Measurements from ENCODE around the gene TAF11L13. TPM values are rescaled to one million over a fixed set of nuclear protein-coding genes. Genes with fewer than 3 reads are reported as not detected.

The TAF11L13 gene
- total and polyA plus RNA-seq, 10 of the 15 experiments (the other 5 are each of a cell fraction or from before 2014, with no cell fraction given) = not detected

DNA sequence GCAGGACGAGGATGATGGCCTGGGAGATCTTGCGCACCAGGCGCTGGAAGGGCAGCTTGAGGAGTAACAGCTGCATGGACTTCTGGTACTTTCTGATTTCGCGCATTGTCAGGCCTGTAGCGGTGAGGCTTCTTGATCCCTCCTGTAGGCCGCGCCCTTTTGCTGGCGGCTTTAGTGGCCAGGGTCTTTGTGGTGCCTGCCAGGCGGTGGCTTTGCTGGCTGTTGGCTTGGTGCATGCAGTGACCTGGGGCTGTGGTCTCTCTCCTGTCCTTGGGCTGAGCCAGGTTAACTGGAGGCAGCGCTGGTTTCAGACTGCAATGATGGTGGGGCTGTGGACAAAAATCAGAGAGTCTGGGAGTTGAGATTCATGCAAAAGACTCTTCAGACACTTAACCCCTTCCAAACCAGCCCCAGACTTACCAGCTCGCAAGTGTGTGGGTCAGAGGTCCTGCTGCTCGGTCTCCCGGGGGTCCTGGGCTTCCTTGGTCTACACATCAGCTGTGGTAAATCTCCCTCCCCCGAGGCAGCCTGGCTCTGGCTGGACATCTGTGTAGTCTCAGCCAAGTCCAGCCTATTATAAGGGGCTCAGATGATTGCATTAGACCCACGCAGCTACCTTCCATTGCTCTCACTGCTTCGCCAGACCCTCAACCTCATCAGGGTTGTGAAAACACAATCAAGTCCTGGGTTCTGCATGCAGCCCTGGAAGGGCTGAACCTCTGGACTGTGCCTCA is 16.8 kb upstream of the TAF11L13 start:
- no peaks in the 10 kb centered on the region for H3K27me3 ChIP-seq (replicated peaks in 1 of 2; ENCODE audit: control insufficient read depth in 2 of 2, insufficient read depth in 2 of 2, low read length in 1 of 2)
- BruUV-seq (replicated peaks) = no TSS peak
- H4K20me1 ChIP-seq (ENCODE audit: control insufficient read depth, insufficient read depth) = no peaks in the 10 kb centered on the region
- no peaks in the 10 kb centered on the region for H3K9me3 ChIP-seq (replicated peaks; ENCODE audit: control insufficient read depth, insufficient read depth, low read length)
- no peak overlapping the region for H2AFZ ChIP-seq (ENCODE audit: control insufficient read depth, low read depth, low read length)
- no peaks in the 10 kb centered on the region for H3K4me1 ChIP-seq (ENCODE audit: control insufficient read depth, insufficient read depth, low read length)
- POLR2A ChIA-PET = no interaction called here
- SMC1A ChIA-PET (ENCODE audit: uncharacterized antibody, unreplicated experiment) = no interaction called here
- in situ Hi-C loops (cut with MboI) (no loop called here), intact Hi-C loops (cut with micrococcal nuclease; ENCODE audit: unreplicated experiment) (no loop called here)
- RAD21 ChIA-PET (ENCODE audit: unreplicated experiment) = no interaction called here
- no peaks in the 10 kb centered on the region for H3K36me3 ChIP-seq (ENCODE audit: control insufficient read depth in 2 of 2, insufficient read depth in 2 of 2, low read length in 1 of 2)
- ATAC-seq (no peak), FAIRE-seq (no peak), DNase-seq (ENCODE audit: low read depth, low spot score) (no peak)
- no peaks in the 10 kb centered on the region for H3K79me2 ChIP-seq (ENCODE audit: control insufficient read depth, insufficient read depth, low read length)
- H3K4me2 ChIP-seq (ENCODE audit: control insufficient read depth, insufficient read depth) = no peak overlapping the region
- no peak overlapping the region for H3K4me3 ChIP-seq
- CTCF ChIA-PET = no interaction called here
- 57% methylated on average over 17 of the region's 17 CpGs for WGBS (ENCODE audit: insufficient coverage, insufficient replicate concordance, low lambda C conversion rate, missing lambda C conversion rate)
- H3K9ac ChIP-seq (ENCODE audit: control insufficient read depth, insufficient read depth, low read length) = no peak overlapping the region
- no peak overlapping the region for H3K27ac ChIP-seq (ENCODE audit: control insufficient read depth, insufficient read depth)
- TF ChIP-seq DPF2 (IDR thresholded peaks at IDR 0.05) (no peak), STAT3 (IDR thresholded peaks at IDR 0.05; ENCODE audit: low read depth, low read length) (no peak), NR2C2 (IDR thresholded peaks at IDR 0.05; ENCODE audit: borderline replicate concordance, control insufficient read depth, insufficient read length, low read depth) (no peak), YY1 (IDR thresholded peaks at IDR 0.05; ENCODE audit: low read depth, low read length) (no peak), NFXL1 (IDR thresholded peaks at IDR 0.05; ENCODE audit: borderline replicate concordance) (no peak), EGR1 (IDR thresholded peaks at IDR 0.05; ENCODE audit: borderline replicate concordance in 1 of 2, low read depth in 2 of 2, low read length in 2 of 2) (no peak), ZNF217 (IDR thresholded peaks at IDR 0.05) (no peak), RB1 (IDR thresholded peaks at IDR 0.05; ENCODE audit: borderline replicate concordance) (no peak), KLF5 (IDR thresholded peaks at IDR 0.05; ENCODE audit: partially characterized antibody) (no peak), RAD21 (IDR thresholded peaks at IDR 0.05; ENCODE audit: insufficient read depth, low read depth, low read length) (no peak), SMAD1 (IDR thresholded peaks at IDR 0.05; ENCODE audit: low read depth, partially characterized antibody) (no peak), SRF (IDR thresholded peaks at IDR 0.05; ENCODE audit: low read depth in 2 of 2, low read length in 2 of 2) (no peak), ASH2L (IDR thresholded peaks at IDR 0.05; ENCODE audit: borderline replicate concordance, low read depth) (no peak), FOXM1 (IDR thresholded peaks at IDR 0.05; ENCODE audit: low read depth, low read length) (no peak), POLR2AphosphoS2 (IDR thresholded peaks at IDR 0.05; ENCODE audit: low read depth, low read length) (no peak)
- TF ChIP-seq, protein P1, sequence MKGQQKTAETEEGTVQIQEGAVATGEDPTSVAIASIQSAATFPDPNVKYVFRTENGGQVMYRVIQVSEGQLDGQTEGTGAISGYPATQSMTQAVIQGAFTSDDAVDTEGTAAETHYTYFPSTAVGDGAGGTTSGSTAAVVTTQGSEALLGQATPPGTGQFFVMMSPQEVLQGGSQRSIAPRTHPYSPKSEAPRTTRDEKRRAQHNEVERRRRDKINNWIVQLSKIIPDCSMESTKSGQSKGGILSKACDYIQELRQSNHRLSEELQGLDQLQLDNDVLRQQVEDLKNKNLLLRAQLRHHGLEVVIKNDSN (IDR thresholded peaks at IDR 0.05; ENCODE audit: borderline replicate concordance, extremely low read length, insufficient read depth, low read depth, low read length) = no peak
- TF ChIP-seq, protein P2, sequence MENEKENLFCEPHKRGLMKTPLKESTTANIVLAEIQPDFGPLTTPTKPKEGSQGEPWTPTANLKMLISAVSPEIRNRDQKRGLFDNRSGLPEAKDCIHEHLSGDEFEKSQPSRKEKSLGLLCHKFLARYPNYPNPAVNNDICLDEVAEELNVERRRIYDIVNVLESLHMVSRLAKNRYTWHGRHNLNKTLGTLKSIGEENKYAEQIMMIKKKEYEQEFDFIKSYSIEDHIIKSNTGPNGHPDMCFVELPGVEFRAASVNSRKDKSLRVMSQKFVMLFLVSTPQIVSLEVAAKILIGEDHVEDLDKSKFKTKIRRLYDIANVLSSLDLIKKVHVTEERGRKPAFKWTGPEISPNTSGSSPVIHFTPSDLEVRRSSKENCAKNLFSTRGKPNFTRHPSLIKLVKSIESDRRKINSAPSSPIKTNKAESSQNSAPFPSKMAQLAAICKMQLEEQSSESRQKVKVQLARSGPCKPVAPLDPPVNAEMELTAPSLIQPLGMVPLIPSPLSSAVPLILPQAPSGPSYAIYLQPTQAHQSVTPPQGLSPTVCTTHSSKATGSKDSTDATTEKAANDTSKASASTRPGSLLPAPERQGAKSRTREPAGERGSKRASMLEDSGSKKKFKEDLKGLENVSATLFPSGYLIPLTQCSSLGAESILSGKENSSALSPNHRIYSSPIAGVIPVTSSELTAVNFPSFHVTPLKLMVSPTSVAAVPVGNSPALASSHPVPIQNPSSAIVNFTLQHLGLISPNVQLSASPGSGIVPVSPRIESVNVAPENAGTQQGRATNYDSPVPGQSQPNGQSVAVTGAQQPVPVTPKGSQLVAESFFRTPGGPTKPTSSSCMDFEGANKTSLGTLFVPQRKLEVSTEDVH (IDR thresholded peaks at IDR 0.05; ENCODE audit: low read depth, partially characterized antibody) = no peak
- TF ChIP-seq, protein P3, sequence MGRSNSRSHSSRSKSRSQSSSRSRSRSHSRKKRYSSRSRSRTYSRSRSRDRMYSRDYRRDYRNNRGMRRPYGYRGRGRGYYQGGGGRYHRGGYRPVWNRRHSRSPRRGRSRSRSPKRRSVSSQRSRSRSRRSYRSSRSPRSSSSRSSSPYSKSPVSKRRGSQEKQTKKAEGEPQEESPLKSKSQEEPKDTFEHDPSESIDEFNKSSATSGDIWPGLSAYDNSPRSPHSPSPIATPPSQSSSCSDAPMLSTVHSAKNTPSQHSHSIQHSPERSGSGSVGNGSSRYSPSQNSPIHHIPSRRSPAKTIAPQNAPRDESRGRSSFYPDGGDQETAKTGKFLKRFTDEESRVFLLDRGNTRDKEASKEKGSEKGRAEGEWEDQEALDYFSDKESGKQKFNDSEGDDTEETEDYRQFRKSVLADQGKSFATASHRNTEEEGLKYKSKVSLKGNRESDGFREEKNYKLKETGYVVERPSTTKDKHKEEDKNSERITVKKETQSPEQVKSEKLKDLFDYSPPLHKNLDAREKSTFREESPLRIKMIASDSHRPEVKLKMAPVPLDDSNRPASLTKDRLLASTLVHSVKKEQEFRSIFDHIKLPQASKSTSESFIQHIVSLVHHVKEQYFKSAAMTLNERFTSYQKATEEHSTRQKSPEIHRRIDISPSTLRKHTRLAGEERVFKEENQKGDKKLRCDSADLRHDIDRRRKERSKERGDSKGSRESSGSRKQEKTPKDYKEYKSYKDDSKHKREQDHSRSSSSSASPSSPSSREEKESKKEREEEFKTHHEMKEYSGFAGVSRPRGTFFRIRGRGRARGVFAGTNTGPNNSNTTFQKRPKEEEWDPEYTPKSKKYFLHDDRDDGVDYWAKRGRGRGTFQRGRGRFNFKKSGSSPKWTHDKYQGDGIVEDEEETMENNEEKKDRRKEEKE (IDR thresholded peaks at IDR 0.05) = no peak
